GM21360 (cell line): ENCODE results near the gene SGSM2.

ENCODE experiments used
- ATAC-seq: cut with Tn5 transposase; IDR thresholded peaks from one replicate; pipeline ENCODE4 v1.9.1; 2021; ENCODE audit warnings: mild to moderate bottlenecking, moderate library complexity; ENCODE audit not compliant: unreplicated experiment

Gene SGSM2

DNA sequence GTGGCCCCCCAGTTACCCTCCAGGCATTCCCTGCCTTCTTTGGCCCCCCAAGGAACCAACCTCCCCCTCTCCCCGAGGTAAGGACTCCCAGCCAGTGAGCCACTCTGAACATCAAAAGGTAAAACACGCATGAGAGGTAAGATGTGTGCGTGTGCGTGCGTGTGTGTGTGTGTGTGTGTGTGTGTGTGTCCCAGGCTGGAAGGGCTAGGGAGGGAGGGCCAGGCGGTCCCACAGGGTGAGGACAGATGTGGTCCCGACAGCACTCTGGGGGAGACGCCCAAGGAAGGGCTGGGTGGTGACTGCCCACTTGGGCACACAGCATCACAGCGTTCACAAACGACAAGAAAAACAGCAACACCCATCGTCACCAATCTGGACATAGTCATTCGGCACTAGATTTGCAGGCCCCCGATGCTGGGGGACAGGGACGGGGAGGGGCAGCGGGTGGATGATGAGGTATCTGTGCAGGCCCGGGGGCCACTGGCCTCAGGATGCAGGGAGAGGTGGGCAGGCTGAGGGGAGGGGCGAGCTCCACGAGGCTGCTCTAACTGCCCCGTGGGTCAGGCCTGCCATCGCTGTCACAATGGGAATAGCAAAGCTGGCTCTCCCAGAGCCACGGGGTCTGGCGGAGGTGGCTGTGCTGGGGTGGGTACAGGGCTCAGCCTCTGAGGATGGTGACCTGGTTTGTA lies 47.3 kb downstream of the SGSM2 start:
- ATAC-seq, result no peak

DNA sequence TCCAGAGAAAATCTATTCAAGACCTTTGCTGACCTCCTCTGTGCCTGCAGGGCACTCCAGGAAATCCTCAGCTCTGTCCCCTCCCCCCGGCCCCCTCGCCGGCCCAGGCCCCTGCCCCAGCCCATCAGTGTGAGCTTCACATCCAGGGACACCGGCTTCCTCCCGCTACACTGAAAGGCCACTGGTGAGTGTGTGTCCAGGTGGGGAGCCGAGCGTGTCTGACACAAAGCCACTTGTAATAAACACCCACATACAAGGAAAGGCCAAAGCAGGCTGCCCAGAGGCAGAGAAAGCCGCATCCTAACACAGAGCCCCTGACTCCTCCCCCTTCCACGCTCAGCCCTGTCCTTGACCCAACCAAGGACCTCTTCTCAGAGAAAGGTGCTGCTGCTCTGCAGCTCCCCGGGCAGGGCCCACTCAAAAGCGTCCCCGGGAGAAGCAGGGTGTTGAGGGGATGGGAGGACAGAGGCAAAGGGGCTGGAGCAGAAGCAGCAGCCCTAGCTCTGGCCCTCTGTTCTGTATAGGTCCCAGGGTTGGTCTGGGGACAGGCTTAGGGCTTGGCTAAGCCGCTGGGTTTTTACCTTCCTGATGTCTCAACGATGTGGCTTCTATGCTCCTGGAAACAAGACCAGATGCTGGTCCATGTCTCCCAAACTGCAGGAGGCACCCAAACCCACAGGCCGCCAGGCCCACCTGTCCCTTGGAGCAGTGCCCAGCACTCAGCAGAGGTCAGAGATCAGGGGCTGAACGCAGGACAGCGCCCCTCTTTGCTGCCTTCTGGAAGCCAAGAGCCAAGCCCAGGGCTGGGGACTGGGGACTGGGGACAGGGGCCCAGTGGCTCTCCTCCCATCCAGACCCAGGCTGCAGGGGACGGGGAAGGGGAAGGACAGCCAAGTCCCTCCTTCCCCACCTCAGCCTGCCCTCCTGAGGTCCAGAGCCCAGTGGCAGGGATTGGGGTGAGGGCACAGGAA lies 48.2 kb downstream of the SGSM2 start:
- no peak for ATAC-seq

DNA sequence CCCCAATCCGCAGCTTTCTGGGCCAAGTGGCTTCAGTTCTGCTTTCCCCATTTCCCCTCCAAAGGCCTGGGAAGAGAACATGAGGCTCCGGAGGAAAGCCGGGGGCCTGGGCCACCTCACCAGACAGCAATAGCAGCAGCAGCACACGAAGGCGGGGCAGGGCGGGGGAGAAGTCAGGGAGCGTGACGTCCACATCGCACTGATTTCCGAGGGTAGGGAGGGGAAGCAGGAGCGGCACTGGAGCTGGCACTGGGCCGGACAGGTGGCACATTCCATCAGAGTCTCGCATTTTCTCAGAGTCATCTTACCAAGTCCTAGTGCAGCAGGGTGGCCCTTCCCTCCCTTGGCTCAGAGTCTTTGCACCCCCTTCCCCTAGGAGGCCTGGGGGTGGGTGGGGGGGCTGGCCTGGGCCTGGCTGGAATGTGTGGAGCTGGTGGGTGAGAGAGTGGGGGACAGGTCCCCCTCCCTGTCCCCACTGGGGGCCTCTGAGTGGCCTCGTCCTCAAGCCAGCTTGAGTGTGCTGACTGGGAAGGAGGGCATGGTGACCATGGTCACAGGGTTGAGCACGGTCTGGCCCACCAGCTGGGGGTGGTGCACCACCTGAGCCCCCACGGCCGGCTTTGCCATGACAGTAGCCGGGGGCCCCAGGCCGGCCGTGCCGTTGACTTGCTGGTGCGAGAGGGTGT lies 49.2 kb downstream of the SGSM2 start:
- ATAC-seq, result no peak

- ATAC-seq, result no peak
Observed at GRCh38 chr17:2387086-2388019, 50.1 kb downstream of the SGSM2 start.

- no peak for ATAC-seq
Observed at GRCh38 chr17:2388020-2388682, 50.9 kb downstream of the SGSM2 start.

DNA sequence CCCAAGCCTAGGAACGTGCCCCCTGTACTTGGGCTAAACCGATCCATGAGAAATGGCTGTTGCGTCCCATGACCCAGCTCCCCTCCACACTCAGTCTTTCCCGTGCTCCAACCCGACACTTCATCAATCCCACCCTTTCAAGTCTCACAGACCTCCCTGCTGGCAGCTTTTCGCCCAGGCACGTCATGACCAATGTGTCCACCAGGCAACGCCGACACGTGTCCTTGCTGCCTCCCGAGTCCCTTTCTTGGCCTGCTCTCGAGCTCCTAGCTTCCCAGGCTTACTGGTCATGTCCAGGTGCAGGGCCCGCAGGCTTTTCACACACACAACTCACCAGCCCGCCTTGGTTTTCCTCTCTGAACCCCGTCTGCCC lies 51.4 kb downstream of the SGSM2 start:
- no peak for ATAC-seq

- ATAC-seq, result no peak
Observed at GRCh38 chr17:2390199-2390836, 53.0 kb downstream of the SGSM2 start.

GRCh38 chr17:2391597-2392251 lies 54.4 kb downstream of the SGSM2 start:
- no peak for ATAC-seq

DNA sequence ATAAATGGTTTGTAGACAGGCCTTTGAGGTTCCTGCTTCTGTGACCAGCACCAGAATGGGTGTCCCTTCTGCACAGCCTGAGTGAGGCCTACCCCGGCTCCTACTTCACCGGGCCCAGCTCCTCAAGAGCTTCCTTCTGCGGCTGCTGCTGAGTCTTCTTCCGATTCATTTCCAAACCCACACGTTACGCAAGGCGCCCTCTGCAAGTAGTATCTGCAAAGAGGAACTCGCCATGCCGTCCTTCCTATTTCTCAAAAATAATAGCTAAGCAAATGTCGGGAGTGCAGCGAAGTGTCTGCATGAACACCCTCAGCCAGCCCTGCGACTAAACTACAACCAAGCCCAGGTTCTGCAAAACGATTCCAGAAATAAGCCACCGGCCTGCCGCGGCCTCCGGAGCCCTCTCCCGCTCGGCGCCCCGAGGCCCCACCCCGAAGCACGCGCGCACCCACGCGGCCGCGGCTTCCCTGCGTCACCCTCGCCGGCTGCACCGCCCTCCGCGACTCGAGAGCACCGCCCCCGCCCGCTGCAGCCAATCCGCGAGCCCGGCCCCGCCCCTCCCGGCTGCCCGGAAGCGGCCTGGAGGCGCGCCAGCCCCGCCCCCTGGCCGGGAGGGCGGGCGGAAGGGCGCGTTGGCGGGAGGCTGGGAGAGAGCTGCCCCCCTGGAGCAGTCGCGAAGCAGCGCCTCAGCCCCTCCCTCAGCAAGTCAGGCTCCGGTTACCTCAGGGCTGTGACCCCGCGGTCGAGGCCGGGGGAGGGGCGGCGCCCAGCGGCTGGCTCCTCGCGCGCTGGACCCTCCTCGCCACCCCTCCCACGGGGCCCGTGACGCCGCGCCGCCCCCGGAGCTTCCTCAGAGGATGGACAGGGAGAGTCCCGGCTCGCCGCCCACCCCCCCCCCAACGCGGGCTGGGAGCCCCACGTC lies 55.2 kb downstream of the SGSM2 start:
- peak; percentile 42 for ATAC-seq

GRCh38 chr17:2393174-2393953 lies 56.1 kb downstream of the SGSM2 start:
- peak; percentile 31 for ATAC-seq

- no peak for ATAC-seq
Observed at GRCh38 chr17:2393954-2394749, 56.9 kb downstream of the SGSM2 start.

DNA sequence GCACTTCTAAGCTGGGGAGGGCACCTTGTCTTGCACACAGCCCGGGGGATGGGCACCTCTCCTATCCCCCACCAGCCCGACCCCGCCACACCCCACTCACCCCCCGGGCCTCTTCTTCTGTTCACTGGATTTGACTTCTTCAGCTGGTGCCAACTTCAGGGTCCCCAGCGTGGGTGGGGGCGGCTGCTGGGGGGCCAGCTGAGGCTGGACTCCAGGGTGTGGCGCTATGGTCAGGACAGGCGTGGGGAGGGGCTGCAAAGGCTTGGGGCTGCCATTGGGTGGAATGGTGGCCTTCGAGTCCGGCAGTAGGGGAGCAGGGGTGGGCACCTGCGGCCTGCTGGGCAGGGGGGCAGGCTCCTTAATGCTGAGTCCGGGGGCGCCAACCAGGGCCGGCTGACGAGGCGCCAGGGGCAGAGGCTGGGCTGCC lies 57.5 kb downstream of the SGSM2 start:
- no peak for ATAC-seq

- no peak for ATAC-seq
Observed at GRCh38 chr17:2395258-2396181, 58.2 kb downstream of the SGSM2 start.

GRCh38 chr17:2396192-2396567 lies 58.9 kb downstream of the SGSM2 start:
- no peak for ATAC-seq

GRCh38 chr17:2396568-2397246 lies 59.4 kb downstream of the SGSM2 start:
- no peak for ATAC-seq
